ENCODE results near the gene MYO16.

DNA sequence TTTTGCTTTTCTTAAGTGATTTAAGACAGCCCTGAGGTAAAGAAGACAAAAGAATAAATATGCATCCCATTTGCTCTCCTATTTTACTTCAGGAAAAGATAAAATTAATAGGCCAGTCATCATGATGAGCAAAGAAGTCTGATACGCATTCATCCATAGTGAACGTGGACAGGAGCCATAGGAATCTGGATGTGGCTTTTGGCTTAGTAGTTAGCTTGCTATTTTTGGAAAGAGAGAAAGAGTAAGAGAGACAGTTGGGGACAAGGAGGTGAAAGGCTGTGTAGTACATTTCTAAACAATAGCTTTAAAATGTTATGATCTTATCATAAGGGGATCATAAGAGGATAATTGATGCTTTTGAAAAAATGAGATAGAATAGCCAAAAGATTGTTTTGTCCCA lies 611.7 kb downstream of the MYO16 start:
- TF ChIP-seq GATA2 (IDR thresholded peaks at IDR 0.05; ENCODE audit: low read depth, low read length) (no peak), GATA3 (IDR thresholded peaks at IDR 0.05; ENCODE audit: low read depth, low read length) (no peak)
